Measurements from ENCODE around the gene DYNLT1. TPM values are rescaled to one million over a fixed set of nuclear protein-coding genes. Genes with fewer than 3 reads are reported as not detected.
"Not testable (repeated sequence)": the region's sequence is repeated elsewhere in the genome, so short reads cannot be mapped to it uniquely, and the experiment has no call there.

Gene DYNLT1
- polyA plus RNA-seq, 1 experiment: 175 TPM

DNA sequence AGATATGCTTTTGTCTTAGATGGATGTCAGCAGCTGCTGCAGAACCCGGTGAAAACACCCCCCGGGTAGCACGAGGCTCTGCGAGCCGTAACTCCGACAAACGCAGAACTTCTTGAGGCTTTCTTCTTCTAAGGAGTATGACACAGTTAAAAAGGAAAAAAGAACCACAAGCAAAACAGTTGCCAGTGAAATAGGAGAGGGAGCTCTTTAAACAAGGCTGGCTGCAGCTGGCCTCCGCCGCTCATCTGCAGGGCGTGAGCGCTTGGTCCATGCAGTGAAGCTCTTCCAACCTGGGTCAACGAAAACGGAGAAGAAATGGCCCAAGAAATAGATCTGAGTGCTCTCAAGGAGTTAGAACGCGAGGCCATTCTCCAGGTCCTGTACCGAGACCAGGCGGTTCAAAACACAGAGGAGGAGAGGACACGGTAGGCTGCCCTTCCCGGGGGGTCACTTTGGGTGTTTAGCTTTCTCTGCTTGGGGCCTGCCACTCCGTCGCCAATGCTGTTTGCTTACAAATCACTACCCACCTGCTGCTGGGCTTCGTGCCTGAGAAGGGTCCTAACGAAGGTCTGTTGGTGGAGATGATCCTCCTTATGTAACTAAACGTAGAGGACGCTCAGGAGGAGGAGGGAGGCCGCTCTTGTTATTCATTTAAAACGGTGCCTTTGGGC, 18.5 kb upstream of the DYNLT1 start:
- no peaks in the 10 kb centered on the region for H3K27me3 ChIP-seq (ENCODE audit: control insufficient read depth, insufficient read depth, low read length)
- H3K36me3 ChIP-seq (ENCODE audit: control insufficient read depth, insufficient read depth, low read length): no peaks in the 10 kb centered on the region
- CTCF ChIA-PET: interaction anchor here (0.6 to 2.6 kb wide), 4 partner anchors 8 to 34 kb away, joined by 3 to 7 read pairs (median 4); no protein-coding TSS in a partner anchor
- TF ChIP-seq, protein P1, sequence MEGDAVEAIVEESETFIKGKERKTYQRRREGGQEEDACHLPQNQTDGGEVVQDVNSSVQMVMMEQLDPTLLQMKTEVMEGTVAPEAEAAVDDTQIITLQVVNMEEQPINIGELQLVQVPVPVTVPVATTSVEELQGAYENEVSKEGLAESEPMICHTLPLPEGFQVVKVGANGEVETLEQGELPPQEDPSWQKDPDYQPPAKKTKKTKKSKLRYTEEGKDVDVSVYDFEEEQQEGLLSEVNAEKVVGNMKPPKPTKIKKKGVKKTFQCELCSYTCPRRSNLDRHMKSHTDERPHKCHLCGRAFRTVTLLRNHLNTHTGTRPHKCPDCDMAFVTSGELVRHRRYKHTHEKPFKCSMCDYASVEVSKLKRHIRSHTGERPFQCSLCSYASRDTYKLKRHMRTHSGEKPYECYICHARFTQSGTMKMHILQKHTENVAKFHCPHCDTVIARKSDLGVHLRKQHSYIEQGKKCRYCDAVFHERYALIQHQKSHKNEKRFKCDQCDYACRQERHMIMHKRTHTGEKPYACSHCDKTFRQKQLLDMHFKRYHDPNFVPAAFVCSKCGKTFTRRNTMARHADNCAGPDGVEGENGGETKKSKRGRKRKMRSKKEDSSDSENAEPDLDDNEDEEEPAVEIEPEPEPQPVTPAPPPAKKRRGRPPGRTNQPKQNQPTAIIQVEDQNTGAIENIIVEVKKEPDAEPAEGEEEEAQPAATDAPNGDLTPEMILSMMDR (IDR thresholded peaks at IDR 0.05; ENCODE audit: insufficient read depth, low read depth, low read length): no peak
- no peak overlapping the region for H3K4me3 ChIP-seq (ENCODE audit: low read depth, low read length)
- no peak for DNase-seq (ENCODE audit: low read depth)
- POLR2A ChIA-PET: no interaction called here

GRCh38 chr6:158662607-158662953, 18.0 kb upstream of the DYNLT1 start:
- TF ChIP-seq, protein P1 (IDR thresholded peaks at IDR 0.05; ENCODE audit: insufficient read depth, low read depth, low read length): no peak
- no peak for DNase-seq (ENCODE audit: low read depth)
- ChIA-PET POLR2A (interaction anchor here (0.6 kb wide), 1 partner anchor 432 kb away, joined by 4 read pairs; no protein-coding TSS in a partner anchor), CTCF (interaction anchor here (1.7 to 2.6 kb wide), 3 partner anchors 18 to 35 kb away, joined by 4 to 7 read pairs (median 6); partner anchors contain the start of gene DYNLT1)
- H3K36me3 ChIP-seq (ENCODE audit: control insufficient read depth, insufficient read depth, low read length): no peaks in the 10 kb centered on the region
- no peak overlapping the region for H3K4me3 ChIP-seq (ENCODE audit: low read depth, low read length)
- no peaks in the 10 kb centered on the region for H3K27me3 ChIP-seq (ENCODE audit: control insufficient read depth, insufficient read depth, low read length)

DNA sequence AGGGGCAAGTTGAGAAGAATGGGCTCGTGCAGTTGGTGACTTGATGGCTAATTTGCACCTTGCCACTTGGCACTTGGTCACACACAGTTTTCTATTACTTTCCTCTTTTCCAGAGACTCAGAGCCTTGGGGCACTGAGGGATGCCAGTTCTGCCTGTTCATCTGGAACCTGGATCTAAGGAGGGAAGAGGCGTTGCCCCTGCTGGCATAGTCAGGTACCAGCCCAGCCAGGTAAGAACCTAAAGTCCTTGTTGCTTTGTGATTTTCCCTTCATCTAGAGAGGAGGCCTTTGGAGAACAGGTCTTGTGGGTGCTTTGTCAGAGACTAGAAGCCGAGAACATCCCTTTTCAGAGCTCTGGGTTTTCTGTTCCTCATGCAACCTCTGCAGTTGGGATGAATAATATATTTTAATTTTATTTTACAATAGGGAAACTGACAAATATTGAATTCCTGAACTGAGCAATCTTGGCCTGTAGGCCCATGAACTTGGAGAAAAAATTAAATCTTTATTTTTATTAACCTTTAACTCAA, 16.7 kb upstream of the DYNLT1 start:
- CTCF ChIA-PET: interaction anchor here (0.7 to 2.6 kb wide), 6 partner anchors 11 to 36 kb away, joined by 3 to 7 read pairs (median 4); partner anchors contain the start of gene DYNLT1
- POLR2A ChIA-PET: no interaction called here
- H3K27me3 ChIP-seq (ENCODE audit: control insufficient read depth, insufficient read depth, low read length): no peaks in the 10 kb centered on the region

DNA sequence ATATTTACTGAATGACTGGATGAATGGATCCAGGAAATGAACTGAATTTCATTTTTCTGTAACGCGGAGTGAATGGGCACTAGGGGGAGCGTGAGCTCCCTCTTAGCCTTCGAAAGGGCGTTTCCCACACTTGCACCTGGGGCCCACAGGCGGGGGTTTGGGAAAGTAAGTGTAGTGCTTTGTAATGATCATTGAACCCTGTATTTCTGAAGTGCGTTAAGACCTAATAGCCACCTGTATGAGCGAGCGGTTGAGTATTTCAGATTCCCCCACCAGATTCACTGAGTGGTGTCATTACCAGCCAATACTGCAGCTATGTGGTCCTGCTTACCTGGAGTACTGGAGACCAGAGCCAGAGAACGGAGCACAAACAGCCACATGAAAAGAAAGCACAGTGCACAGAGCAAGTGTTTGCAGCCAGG, 15.8 kb upstream of the DYNLT1 start:
- H3K4me3 ChIP-seq (ENCODE audit: low read depth, low read length): no peak overlapping the region
- CTCF ChIA-PET: interaction anchor here (0.6 to 2.8 kb wide), 9 partner anchors 11 to 446 kb away, joined by 3 to 12 read pairs (median 5); partner anchors contain the start of genes DYNLT1 and SYTL3
- TF ChIP-seq, protein P1 (IDR thresholded peaks at IDR 0.05; ENCODE audit: insufficient read depth, low read depth, low read length): peak; percentile 53
- no peaks in the 10 kb centered on the region for H3K36me3 ChIP-seq (ENCODE audit: control insufficient read depth, insufficient read depth, low read length)
- DNase-seq (ENCODE audit: low read depth): no peak
- H3K27me3 ChIP-seq (ENCODE audit: control insufficient read depth, insufficient read depth, low read length): no peaks in the 10 kb centered on the region
- POLR2A ChIA-PET: no interaction called here

More for the DNA sequence above, 16.7 kb upstream of the DYNLT1 start:
- TF ChIP-seq, protein P1 (IDR thresholded peaks at IDR 0.05; ENCODE audit: insufficient read depth, low read depth, low read length): no peak
- no peak for DNase-seq (ENCODE audit: low read depth)
- H3K36me3 ChIP-seq (ENCODE audit: control insufficient read depth, insufficient read depth, low read length): no peaks in the 10 kb centered on the region
- no peak overlapping the region for H3K4me3 ChIP-seq (ENCODE audit: low read depth, low read length)

- DNase-seq (ENCODE audit: low read depth); H3K4me3 ChIP-seq (ENCODE audit: low read depth, low read length); POLR2A ChIA-PET; CTCF ChIA-PET; H3K27me3 ChIP-seq (ENCODE audit: control insufficient read depth, insufficient read depth, low read length); H3K36me3 ChIP-seq (ENCODE audit: control insufficient read depth, insufficient read depth, low read length): not testable (repeated sequence)
Observed at GRCh38 chr6:158656986-158657385, 12.4 kb upstream of the DYNLT1 start.
